GM18870 (cell line): ENCODE results near the gene CLBA1.

Experiments used
- ATAC-seq: cut with Tn5 transposase; IDR thresholded peaks from one replicate; pipeline ENCODE4 v1.9.1; 2021; ENCODE audit warnings: moderate library complexity; ENCODE audit not compliant: unreplicated experiment

Gene CLBA1

DNA sequence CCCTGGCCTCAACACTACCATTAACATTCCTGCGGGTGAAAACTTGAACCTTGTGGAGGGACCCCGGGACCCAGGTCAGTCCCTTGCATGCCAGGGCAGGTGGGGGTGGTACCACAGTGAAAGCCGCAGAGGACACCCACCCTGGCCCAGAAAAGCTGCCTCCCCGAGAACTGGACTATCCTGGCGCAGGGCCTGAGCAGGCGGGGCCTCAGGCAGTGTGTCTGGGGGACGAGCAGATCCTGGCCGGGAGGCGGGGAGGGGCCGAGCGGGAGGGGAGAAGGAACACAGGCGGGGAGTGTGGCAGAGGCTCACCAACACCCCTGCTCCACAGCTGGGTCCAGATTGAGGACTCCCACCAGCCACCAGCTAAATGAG is 17.4 kb upstream of the CLBA1 start:
- ATAC-seq = no peak

- ATAC-seq = no peak
Measured at GRCh38 chr14:104968541-104969401, 16.8 kb upstream of the CLBA1 start.

DNA sequence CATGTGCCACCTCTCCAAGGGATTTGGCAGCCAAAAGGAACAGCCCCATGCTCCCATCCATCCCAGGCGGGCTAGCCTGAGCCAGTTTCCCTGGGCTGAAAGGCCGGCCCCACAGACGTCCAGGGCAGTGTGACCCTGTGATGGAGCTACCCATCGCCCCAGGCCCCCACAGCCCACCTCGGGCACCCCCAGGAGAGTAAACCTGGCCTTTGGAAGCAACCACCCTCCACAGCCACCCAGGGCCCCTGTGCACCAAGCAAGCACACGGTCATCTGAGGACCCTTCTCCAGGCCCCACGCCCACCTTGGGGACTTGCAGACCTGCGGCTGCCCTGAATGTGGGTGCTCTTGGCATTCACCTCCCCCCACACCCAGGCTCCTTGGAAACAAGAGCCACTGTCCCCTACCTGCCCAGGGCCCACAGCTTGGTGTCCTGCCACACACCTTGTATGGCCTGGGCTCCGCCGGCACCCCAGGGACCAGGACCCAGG is 15.8 kb upstream of the CLBA1 start:
- no peak for ATAC-seq

- ATAC-seq = no peak
Measured at GRCh38 chr14:104970231-104971068, 15.1 kb upstream of the CLBA1 start.

DNA sequence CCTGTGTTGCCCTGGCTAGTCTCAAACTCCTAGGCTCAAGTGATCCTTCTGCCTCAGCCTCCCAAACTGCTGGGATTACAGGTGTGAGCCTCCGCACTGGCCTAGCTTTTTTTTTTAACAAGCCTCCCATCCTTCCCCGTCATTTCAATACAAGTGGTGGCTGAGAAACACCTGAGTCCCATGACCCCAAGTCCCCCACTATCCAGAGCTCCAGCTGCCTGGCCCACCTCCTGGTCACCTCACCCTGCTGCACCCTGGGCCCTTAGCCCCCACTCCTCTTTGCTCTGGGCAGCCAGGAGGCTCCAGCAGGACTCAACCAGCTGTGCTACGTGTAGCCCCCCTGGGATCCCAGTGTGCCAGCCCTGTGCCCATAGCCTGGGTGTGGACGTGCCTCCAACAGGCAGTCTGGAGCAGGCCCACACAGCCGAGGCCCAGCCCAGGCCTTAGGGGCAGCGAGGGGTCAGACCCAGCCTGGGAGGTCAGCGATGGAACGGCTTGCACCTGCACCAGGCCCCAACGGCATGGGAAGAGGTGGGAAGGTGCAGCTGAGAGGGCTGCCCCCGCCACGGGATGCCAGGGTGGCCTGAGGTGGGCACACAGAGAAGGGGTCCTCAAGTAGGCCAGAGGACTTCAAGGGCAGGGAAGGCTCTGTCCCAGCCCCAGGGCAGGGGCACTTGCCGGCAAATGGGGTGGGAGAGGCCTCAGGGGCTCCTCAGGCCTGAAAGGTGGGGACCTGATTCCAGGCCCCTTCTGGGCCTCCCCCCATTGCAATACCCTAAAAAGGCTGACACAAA is 13.9 kb upstream of the CLBA1 start:
- ATAC-seq = no peak

- no peak for ATAC-seq
Measured at GRCh38 chr14:104972301-104973134, 13.1 kb upstream of the CLBA1 start.

GRCh38 chr14:104973135-104973384 is 12.5 kb upstream of the CLBA1 start:
- no peak for ATAC-seq

DNA sequence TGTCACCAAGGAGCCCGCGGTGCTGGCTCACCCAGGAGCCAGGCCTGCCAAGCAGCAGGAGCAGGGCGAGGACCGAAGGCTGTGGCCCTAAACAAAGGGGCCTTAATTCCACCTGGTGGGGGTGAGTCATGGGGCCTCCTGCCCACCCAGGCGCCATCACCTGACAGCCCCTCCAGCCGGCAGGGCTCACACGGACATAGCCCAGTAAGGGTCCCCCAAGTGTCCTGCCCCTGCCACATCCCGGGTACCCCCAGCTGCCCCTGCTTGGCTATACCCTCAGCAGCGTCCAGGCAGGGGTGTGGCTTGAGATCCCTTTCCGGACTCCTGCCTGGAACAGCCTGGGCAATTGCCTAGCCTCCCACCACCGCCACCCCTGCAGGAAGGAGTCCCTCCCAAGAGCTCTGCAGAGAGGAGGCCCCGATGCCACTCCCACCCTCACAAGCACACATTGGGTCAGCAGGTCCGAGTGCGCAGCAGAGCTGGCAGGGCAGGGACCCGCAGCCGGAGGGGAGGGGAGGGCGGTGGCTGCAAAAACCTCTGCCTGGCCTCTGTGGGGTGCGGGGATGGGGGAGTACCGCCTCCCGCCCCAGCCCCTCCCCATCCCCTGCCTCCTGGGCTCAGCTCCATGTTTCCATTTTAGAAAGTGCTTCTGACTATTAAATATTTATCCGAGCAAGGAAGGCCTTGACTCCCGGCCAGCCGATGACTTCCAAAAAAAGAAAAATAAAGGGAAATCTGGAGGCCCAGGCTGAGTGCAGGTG is 12.0 kb upstream of the CLBA1 start:
- ATAC-seq = no peak

GRCh38 chr14:104974146-104974541 is 11.4 kb upstream of the CLBA1 start:
- no peak for ATAC-seq

DNA sequence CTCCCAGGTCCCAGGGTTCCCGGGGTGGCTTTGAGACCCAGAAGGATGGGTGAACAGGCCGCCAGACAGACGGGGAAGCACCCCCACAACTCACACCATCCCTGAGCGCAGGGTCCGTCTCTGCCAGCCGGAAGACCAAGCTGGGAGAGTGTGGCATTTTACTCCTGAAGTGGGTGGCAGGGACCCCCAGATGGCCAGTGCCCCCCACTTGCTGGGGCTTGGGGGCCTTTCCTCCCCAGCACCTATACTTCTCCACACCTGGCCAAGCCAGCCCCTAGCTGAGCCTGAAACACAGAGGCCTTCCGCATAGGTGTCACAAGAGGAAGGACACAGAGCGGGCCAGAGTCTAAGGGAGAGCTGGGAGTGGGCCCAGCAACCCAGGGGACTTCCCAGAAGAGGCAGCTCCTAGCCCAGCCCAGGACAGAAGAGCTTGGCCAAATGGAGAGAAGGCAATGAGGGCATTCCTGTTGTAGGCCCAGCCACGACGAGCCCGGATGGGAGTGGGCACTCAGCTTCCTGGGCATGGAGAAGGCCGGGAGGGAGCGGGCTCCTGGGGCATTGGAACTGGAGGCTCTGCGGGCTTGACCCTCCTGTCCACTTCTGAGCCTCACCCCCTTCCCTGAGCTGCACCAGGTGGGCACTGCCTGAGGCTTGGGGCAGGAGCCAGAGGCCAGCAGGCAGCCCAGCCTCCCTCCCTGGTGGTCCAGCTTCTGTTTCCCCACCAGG is 10.8 kb upstream of the CLBA1 start:
- no peak for ATAC-seq

DNA sequence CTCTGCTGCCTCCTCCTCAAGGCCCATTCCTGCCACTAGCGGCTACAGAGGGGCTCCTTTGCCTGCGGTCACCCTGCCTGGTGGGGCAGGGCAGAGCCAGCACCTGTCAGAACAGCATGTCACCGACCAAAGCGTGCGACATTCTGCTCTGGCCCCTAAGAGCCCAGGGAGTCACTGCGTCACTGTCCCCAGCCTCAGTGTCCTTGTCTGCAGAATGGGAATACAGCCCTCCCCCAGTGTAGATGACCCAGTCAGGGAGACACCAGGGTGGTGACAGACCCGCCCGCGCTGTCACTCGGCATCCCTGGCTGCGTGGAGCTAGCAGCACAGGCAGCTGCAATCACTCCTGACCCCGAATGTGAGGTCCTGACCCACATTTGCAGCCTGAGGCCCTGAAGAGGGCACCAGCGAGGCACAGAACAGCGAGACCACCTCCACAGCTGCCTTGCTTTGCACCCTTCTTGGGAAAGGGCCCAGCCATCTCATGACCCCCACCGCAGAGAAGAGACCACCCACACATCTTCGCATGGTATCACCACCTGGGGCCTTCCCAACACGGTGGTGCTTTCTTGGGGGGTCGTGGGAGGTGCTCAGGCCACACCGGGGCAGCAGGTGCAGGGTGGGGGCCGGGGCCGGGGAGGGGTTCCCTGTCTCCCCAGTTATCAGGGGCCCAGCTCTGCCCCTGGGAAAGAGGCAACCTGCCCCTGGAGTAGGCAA is 9.9 kb upstream of the CLBA1 start:
- no peak for ATAC-seq

GRCh38 chr14:104976198-104977007 is 9.2 kb upstream of the CLBA1 start:
- ATAC-seq = no peak

GRCh38 chr14:104977008-104977680 is 8.4 kb upstream of the CLBA1 start:
- no peak for ATAC-seq

DNA sequence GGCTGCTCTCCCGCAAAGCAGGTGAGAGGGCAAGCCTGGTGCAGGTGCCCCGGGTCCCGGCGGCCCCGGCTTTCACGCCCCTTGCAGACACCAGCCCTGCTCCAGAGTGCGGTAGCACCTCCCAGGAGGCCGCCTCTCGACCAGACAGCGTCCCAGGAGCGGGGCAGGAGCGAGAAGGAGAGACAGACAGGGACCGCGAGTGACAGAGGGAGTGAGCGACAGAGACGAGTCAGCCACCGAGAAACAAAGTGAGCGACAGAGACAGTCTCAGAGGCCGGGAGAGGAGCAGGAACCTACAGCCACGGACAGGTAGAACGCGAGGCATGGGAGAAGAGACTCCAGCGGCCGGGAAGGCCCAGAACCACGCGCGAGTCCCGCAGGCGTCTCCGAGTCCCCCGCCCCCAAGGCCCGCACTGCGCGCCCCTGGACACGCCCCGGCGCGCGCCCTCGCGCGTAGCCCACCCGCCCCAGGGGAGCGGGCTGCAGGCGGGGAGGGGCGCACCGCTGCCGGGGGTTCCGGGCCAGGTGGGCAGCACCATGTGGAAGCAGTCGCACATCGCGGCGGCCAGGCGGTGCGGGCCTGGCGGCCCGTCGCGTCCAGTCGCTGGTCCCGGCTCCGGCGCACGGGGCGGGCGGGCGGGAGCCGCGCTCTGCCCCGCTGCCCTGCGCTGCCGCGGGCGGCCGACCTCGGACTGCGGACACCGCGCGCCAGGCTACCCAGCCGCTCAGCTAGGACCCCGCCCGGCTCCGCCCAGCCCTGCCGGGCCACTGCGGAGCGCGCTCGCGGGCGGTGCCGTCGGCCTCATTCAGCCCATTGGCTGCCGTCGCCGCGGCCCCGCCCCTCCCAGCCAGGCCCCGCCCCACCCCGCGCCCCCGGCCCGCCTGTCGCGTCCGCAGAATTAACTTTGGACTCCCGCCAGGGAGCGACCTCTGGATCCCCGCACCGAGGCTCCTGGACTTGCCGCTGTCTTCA is 7.6 kb upstream of the CLBA1 start, which contains the start of gene AHNAK2:
Gene AHNAK2 (minus strand): TSS at position 694 of the 973 bp plus-strand sequence. CDS start 137 bp downstream, at position 557.
- no peak for ATAC-seq

GRCh38 chr14:104978746-104979691 is 6.6 kb upstream of the CLBA1 start:
- no peak for ATAC-seq
